DOHH2 (cell line): Measurements from ENCODE around the gene MFAP4.

Source experiments
- H3F3A ChIP-seq: fragments of 200-600 bp; sonication (generic), shearing (Covaris generic); 2 replicates; pipeline ENCODE4 v1.6.0; 2016; ENCODE audit warnings: antibody characterized with exemption, mild to moderate bottlenecking; ENCODE audit not compliant: control insufficient read depth, insufficient read depth
- H3K27ac ChIP-seq: fragments of 200-600 bp; sonication (generic); 2 replicates; pipeline ENCODE4 v1.5.1; 2014; ENCODE audit warnings: low read depth, mild to moderate bottlenecking, low read length, moderate library complexity
- H3K27me3 ChIP-seq: fragments of 200-600 bp; sonication (generic); 2 replicates; pipeline ENCODE4 v1.6.1; 2014; ENCODE audit warnings: mild to moderate bottlenecking, low read length, mixed read lengths; ENCODE audit not compliant: control insufficient read depth
- H3K36me3 ChIP-seq: fragments of 200-600 bp; sonication (generic); 2 replicates; pipeline ENCODE4 v1.6.1; 2014; ENCODE audit warnings: mild to moderate bottlenecking, low read length, moderate library complexity, mixed read lengths; ENCODE audit not compliant: control insufficient read depth
- H3K4me1 ChIP-seq: fragments of 200-600 bp; sonication (generic); 2 replicates; pipeline ENCODE4 v1.6.1; 2014; ENCODE audit warnings: mild to moderate bottlenecking, low read length, mixed read lengths; ENCODE audit not compliant: control insufficient read depth
- H3K4me2 ChIP-seq: fragments of 200-600 bp; sonication (generic); 2 replicates; pipeline ENCODE4 v1.6.0; 2014; ENCODE audit warnings: mild to moderate bottlenecking, low read length, moderate library complexity
- H3K4me3 ChIP-seq: fragments of 200-600 bp; sonication (generic); 2 replicates; pipeline ENCODE4 v1.5.1; 2014; ENCODE audit warnings: mild to moderate bottlenecking, low read length, mixed read lengths
- H3K79me2 ChIP-seq: fragments of 200-600 bp; sonication (generic); 2 replicates; pipeline ENCODE4 v1.6.1; 2014; ENCODE audit warnings: mild to moderate bottlenecking, low read length, mixed read lengths; ENCODE audit not compliant: control insufficient read depth
- H3K9me2 ChIP-seq: fragments of 200-600 bp; sonication (generic); replicated peaks from 2 replicates; pipeline ENCODE4 v1.6.1; 2014; ENCODE audit warnings: mild to moderate bottlenecking, low read length, mixed read lengths; ENCODE audit not compliant: control insufficient read depth
- H3K9me3 ChIP-seq: fragments of 200-600 bp; sonication (generic); 2 replicates; pipeline ENCODE4 v1.6.1; 2014; ENCODE audit warnings: antibody characterized with exemption, low read length, mixed read lengths; ENCODE audit not compliant: control insufficient read depth, insufficient read depth
- H4K20me1 ChIP-seq: fragments of 200-600 bp; sonication (generic); 2 replicates; pipeline ENCODE4 v1.6.0; 2014; ENCODE audit warnings: low read depth, mild to moderate bottlenecking, antibody characterized with exemption, low read length, moderate library complexity; ENCODE audit not compliant: control insufficient read depth, insufficient read depth
- CTCF ChIP-seq: fragments of 200-600 bp; sonication (generic); IDR thresholded peaks from one replicate; pipeline ENCODE4 v1.5.1; 2014; ENCODE audit warnings: antibody characterized with exemption, mild to moderate bottlenecking, low read depth, low read length; ENCODE audit not compliant: poor library complexity, severe bottlenecking
- EZH2phosphoT487 ChIP-seq: fragments of 200-600 bp; sonication (generic); IDR thresholded peaks from 2 replicates; pipeline ENCODE4 v1.6.1; 2017; ENCODE audit warnings: borderline replicate concordance, mild to moderate bottlenecking, antibody characterized with exemption, low read length, moderate library complexity, mixed read lengths

Gene MFAP4

GRCh38 chr17:19381741-19382444, 5.1 kb downstream of the MFAP4 start:
- peaks cover 6% of the 10 kb centered on the region for H3F3A ChIP-seq
- H3K79me2 ChIP-seq: peaks cover 9% of the 10 kb centered on the region
- H3K9me3 ChIP-seq: no peaks in the 10 kb centered on the region
- no peak for TF ChIP-seq EZH2phosphoT487
- TF ChIP-seq CTCF: no peak
- peaks cover 30% of the 10 kb centered on the region for H3K36me3 ChIP-seq
- H3K27ac ChIP-seq: no peak overlapping the region
- no peak overlapping the region for H3K4me2 ChIP-seq
- H4K20me1 ChIP-seq: no peaks in the 10 kb centered on the region
- no peaks in the 10 kb centered on the region for H3K9me2 ChIP-seq
- H3K27me3 ChIP-seq: no peaks in the 10 kb centered on the region
- no peak overlapping the region for H3K4me3 ChIP-seq
- peaks cover 8% of the 10 kb centered on the region for H3K4me1 ChIP-seq

- Histone ChIP-seq H4K20me1 (no peaks in the 10 kb centered on the region), H3K79me2 (peaks cover 10% of the 10 kb centered on the region), H3K9me2 (no peaks in the 10 kb centered on the region), H3F3A (peaks cover 6% of the 10 kb centered on the region), H3K27ac (no peak overlapping the region), H3K4me3 (no peak overlapping the region), H3K36me3 (peaks cover 30% of the 10 kb centered on the region), H3K9me3 (no peaks in the 10 kb centered on the region), H3K27me3 (no peaks in the 10 kb centered on the region), H3K4me2 (no peak overlapping the region), H3K4me1 (peaks cover 9% of the 10 kb centered on the region)
- TF ChIP-seq EZH2phosphoT487 (no peak), CTCF (no peak)
Measured at GRCh38 chr17:19381361-19381740, 5.6 kb downstream of the MFAP4 start.

GRCh38 chr17:19380481-19381301, 6.3 kb downstream of the MFAP4 start:
- Histone ChIP-seq H3F3A (peaks cover 6% of the 10 kb centered on the region), H3K36me3 (peaks cover 30% of the 10 kb centered on the region), H3K4me3 (no peak overlapping the region), H3K9me2 (no peaks in the 10 kb centered on the region), H3K27me3 (no peaks in the 10 kb centered on the region), H3K4me1 (peaks cover 9% of the 10 kb centered on the region), H3K27ac (no peak overlapping the region), H4K20me1 (no peaks in the 10 kb centered on the region), H3K79me2 (peaks cover 14% of the 10 kb centered on the region), H3K9me3 (no peaks in the 10 kb centered on the region), H3K4me2 (no peak overlapping the region)
- no peak for TF ChIP-seq EZH2phosphoT487
- TF ChIP-seq CTCF: no peak
